AG09309 (cell line): ENCODE measurements around the gene CALCOCO1.
"Not testable (repeated sequence)": the region's sequence is repeated elsewhere in the genome, so short reads cannot be mapped to it uniquely, and the experiment has no call there.

Source experiments
- DNase-seq: peaks from one replicate; pipeline ENCODE4 v3.0.0-alpha.2; 2010; ENCODE audit warnings: low read depth
- H3K4me3 ChIP-seq: 2 replicates; pipeline ENCODE4 v1.5.1; 2011; ENCODE audit warnings: mild to moderate bottlenecking, low read depth, low read length, moderate library complexity; ENCODE audit not compliant: control insufficient read depth
- CTCF ChIP-seq: IDR thresholded peaks from 2 replicates; pipeline ENCODE4 v1.5.1; 2011; ENCODE audit warnings: mild to moderate bottlenecking, low read depth, low read length, inconsistent platforms; ENCODE audit not compliant: insufficient read depth, control insufficient read depth; ENCODE audit errors: missing control alignments

CALCOCO1 gene

GRCh38 chr12:53725824-53726223 is 1.4 kb downstream of the CALCOCO1 start:
- H3K4me3 ChIP-seq: peak overlapping the region; percentile 81
- no peak for TF ChIP-seq CTCF

GRCh38 chr12:53722450-53723041 is 4.7 kb downstream of the CALCOCO1 start:
- no peak for DNase-seq
- H3K4me3 ChIP-seq: no peak overlapping the region
- TF ChIP-seq CTCF: no peak

More at GRCh38 chr12:53725824-53726223, 1.4 kb downstream of the CALCOCO1 start:
- no peak for DNase-seq

- DNase-seq: no peak
- no peak for TF ChIP-seq CTCF
- no peak overlapping the region for H3K4me3 ChIP-seq
Observed at GRCh38 chr12:53720946-53721345, 6.3 kb downstream of the CALCOCO1 start.

- no peak overlapping the region for H3K4me3 ChIP-seq
- no peak for DNase-seq
- no peak for TF ChIP-seq CTCF
Observed at GRCh38 chr12:53719649-53720048, 7.6 kb downstream of the CALCOCO1 start.

- H3K4me3 ChIP-seq, DNase-seq: not testable (repeated sequence)
Observed at GRCh38 chr12:53718567-53718966, 8.7 kb downstream of the CALCOCO1 start.

GRCh38 chr12:53717319-53717718 is 9.9 kb downstream of the CALCOCO1 start:
- DNase-seq: no peak
- no peak for TF ChIP-seq CTCF
- no peak overlapping the region for H3K4me3 ChIP-seq

- no peak for DNase-seq
- TF ChIP-seq CTCF: no peak
- H3K4me3 ChIP-seq: no peak overlapping the region
Observed at GRCh38 chr12:53714004-53714403, 13.2 kb downstream of the CALCOCO1 start.
